Umbilical cord (tissue), 2 donors: Measurements from ENCODE around the gene LCP2. TPM values are rescaled to one million over a fixed set of nuclear protein-coding genes. Genes with fewer than 3 reads are reported as not detected.

ENCODE experiments used
- DNase-seq: peaks from one replicate; pipeline ENCODE4 v3.0.0-alpha.2; 2015; ENCODE audit warnings: low spot score
- total RNA-seq: library from RNA; depleted of rRNA; stranded (reverse); fragments of >200 nt; gene quantifications from one replicate; pipeline ENCODE4 v1.2.3, GENCODE V29; 2014; ENCODE audit warnings: low replicate concordance; ENCODE audit not compliant: insufficient read depth

The LCP2 gene
- total RNA-seq: 9.9 TPM

DNA sequence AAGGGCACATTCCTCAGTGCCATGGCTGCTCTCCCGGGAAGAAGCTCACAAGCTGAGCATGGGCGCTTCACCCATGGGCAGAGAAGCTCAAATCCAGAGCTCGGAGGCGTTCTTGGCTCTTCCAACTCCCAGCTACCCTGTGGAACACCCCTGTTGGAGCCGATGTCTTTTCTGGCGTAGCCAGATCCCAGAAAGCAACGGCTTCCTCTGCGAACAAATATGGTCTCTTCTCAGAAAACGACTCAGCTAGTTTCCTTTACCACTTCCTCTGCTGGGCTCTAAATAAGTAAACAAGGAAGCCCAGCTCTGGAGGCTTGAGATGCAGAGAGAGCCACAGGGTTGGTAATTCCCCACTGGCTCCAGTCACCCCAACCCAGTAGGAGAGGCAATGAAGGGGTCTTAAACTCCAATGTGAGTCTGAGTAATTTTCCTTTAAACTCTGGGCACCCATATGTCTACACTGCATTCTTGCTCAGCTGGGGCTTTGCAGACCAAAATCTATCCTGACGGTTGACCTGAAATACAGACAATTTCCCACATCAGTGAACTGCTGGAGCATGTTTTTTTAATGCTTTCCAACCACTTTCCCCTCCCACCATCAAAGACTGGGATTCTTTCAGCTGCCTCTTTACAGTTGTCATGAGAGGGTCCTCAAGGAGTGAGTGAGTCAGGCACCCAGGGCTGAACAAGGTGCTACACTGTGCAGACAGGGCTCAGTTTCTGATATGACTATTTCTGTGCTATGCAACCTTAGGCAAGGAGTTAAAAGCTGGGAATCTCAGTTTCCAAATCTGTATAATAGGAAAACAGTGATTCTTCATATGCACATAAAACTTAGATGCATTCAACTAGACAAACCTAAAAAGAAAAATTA lies at the start of gene LCP2:
Gene LCP2 (minus strand): TSS at position 189 of the 874 bp plus-strand sequence. CDS start 166 bp downstream, at position 23.
- no peak for DNase-seq

DNA sequence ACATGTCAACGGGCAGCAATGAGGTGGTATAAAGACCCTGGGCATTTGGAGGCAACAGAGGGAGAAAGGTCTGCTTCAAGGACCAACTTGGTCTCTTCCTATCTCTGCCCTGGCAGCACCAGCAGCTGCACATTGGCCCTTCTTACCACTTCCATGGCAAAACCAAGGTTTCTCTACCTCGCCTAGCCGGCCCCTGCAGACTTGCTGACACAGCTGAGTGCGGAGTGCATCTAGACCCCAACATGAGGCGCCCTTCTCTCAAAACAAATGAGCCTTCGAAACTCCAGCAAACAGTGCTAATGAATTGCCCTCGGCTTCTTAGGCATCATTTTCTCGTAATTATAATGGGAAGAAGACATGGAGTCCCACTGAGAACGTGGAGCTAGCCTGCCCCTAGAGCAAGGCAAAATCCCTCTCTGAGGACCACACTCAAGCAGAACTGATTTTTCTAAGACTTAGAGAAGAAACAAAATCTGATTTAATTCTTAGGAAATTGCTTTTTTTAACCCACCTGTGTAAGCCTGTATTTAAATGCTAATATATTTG lies 49.5 kb upstream of the LCP2 start:
- DNase-seq: no peak

GRCh38 chr5:170345971-170346370 lies 48.4 kb upstream of the LCP2 start:
- no peak for DNase-seq

DNA sequence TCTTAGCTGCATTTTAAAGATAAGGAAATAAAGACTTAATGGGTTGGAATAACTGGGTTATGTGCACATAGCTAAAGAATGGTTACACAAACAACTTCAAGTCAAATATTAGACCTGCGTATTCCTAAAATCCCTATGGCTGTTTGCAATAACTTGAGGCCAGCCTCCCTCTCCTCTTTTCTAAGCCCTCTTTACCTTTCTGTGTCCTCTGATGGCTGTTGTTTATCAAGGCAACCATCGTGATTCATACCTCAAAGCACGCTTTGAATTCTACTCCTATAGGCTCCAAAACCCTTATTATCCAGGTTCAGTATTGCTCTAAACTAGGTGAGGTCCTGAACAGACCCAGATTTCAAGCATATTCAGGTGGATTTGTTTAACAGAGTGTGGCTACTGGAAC lies 45.6 kb upstream of the LCP2 start:
- no peak for DNase-seq

GRCh38 chr5:170342153-170342725 lies 44.7 kb upstream of the LCP2 start:
- DNase-seq: no peak

DNA sequence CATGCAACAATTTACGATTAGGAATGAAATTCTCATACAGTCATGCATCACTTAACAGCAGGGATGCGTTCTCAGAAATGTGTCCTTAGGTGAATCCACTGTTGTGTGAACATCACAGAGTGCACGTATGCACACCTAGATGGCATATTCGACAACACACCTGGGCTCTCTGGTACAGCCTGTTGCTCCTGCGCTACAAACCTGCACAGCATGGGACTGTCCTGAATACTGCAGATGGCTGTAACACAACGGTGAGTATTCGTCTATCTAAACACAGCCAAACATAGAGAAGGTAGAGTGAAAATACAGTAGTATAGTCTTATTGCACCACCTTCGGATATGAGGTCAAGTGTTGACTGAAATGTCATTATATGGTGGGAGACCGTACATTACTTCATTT lies 44.0 kb upstream of the LCP2 start:
- no peak for DNase-seq

GRCh38 chr5:170339780-170340167 lies 42.2 kb upstream of the LCP2 start:
- DNase-seq: no peak

DNA sequence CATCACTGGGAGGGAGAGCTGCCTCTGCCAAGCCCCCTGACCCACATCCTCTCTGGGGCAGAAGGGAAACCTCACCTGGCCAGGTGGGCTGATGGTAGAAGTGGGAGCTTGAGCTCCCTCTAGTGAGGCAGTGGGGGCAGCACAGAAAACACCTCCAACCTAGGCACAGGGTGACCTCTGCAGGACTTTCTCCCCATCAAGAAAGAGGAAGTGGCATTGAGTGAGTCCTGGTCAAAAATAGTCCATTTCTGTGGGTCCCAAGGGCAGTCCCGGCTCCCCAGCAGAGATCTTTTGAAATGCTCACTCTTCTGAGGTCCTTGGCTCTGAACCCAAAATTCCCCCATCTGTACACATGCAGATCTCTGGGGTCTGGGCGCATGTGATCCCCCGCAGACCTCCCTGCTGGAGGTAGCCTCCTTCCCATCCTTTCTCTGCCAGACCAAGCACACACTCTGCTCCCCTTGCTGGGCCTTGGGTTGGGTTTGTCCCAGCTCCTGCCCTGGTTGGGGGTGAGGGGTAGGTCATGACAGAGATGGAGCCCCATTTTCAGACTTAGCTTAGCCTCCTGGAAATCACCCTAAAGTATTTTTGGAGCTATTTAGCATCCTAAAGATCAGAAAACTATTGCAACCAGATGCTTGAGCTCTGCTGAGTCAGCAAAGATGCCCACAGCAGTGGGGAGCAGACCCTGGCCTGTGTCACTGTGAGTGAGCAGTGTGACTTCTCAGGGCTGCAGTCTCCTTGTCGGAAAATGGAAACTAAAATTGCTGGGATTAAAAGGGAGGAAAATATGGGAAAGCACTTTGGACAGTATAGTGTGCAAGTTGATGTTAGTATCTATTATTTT lies 41.6 kb upstream of the LCP2 start:
- DNase-seq: no peak

DNA sequence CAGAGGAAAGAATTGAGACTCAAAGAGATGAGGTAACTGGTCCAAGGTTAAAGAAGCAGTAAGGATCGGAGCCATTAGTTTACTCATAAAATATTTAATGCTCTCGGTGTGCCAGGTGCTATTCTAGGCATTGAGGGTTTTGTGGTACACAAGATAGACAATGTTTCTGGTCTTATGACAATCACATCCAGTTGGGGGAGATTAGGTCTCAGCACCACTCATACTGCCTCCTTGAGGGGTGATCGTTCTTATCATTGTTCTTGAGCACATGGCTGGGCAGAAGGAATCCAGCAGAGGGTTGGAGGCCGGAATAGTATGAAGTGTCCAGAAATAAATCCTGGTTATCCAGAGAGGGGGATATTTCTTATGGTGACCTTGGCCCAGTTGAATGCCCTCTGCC lies 40.7 kb upstream of the LCP2 start:
- no peak for DNase-seq

DNA sequence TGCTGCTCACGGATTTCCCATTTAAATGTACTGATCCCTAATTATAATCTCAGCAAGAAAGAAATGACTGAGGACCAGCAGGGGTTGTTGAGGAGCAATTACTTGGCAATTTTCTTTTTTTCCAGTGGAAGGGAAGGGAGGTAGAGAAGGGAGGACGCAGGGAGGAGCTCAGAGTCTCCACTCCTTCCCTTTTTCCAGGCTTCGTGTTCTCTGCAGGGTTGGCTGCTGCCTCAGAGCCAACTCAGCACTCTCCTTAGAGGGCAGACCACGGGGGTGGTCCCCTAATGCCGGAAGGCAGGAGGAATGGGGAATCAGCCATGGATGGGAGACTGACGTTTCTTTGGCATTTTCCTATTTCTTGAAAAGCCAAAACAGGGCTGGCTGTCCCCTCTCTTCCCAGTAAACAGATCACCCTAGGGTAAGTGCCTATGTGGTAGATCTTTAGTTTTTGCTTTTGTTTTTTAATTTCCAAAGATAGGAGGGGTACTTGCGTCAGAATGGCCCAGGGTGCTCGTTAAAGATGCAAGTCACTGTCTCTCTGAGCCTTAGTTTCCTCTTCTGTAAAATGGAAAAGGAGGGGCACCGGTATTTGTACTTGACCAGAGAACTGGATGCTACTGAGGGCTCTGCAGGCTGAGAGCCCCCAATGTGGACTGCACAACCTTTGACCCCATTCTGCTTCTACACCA lies 39.6 kb upstream of the LCP2 start:
- DNase-seq: no peak

DNA sequence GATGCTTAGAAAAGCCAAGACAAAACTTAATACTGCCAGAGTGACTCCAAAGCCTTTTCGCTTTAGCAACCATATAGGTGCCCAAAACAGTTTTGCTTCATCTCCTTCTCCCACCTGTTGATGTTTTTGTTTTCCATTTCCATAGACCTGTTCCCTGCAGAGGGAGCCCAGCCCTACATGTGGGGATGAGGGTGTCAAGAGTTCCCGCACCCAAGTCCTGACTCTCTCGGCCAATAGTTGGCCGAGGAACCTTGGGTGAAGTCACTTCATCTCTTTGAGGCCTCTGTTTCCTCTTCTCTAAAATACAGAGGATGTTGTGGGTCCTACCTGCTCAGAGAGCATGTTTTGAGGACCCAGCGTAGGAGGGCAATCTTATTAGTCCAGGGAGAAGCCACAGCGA lies 38.5 kb upstream of the LCP2 start:
- no peak for DNase-seq

GRCh38 chr5:170334626-170335025 lies 37.0 kb upstream of the LCP2 start:
- DNase-seq: peak; percentile 78

DNA sequence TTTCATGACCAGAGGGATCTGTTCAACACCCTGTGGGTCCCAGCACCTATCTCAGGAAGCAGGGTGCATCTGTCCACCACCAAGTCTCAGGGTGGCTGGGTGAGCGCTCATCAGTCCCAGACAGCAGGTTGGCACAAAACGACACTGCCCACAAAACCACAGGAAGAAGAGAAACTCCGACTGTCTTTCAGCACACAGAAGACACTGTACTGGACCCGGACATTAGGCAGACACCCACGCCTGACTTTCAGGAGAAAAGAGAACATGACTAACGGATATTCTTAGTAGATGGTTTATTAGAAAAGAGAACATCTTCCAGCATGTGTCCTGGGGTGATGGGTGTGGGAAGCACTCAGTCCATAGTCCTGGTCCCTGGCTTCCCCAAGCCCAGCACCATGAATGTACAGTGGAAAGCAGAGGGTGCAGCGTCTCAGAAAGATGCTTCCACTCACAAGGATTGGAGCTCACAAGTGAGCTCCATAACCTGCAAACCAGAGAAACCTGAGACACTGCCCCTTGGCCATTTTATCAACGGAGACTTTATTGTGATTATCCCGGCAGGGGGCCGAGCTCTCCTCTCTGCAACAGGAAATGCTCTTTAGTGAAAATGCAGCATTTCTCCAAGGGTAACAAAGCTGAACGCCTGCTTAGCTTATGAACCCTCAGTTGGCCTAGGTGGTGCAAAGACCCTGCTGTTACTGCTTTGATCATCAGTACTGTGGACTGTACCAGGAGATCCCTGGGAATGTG lies 35.8 kb upstream of the LCP2 start:
- DNase-seq: peak; percentile 37

GRCh38 chr5:170332058-170332457 lies 34.5 kb upstream of the LCP2 start:
- DNase-seq: no peak

DNA sequence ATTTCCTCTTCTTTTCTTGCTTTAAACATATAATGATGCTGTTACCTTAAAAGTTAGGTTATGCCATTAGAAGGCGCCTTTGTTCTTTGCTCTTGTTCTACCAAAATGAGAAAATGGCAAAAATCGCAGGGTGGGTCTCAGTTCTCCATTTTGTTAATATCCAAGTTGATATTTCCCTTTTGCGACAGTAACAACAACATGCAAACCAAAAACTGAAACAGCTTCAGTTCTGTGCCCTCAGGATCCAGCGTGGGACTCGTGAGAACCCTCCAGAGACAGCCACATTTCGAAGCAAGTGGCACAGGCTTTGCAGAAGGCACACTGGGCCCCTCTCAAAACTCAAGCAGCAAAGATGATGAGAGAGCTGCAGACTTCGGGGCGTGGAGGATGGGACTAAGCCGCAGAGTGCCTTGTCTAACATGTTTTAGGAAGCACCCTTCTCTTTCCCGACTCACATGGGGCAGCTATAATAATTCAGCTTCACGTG lies 33.0 kb upstream of the LCP2 start:
- no peak for DNase-seq

DNA sequence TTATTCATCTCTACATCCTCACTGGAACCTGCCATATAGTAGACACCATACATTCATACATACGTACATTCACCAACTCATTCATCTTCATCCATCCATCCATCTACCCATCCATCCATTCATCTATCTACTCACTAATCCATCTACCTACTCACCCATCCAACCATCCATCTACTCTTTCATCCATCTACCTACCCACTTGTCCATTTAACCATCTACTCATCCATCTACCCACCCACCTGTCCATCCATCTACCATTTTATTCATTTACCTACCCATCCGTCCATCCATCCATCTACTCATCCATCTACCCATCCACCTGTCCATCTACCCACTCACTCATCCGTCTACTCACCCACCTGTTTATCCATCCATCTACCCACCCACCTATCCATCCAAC lies 31.9 kb upstream of the LCP2 start:
- no peak for DNase-seq

GRCh38 chr5:170327829-170328228 lies 30.3 kb upstream of the LCP2 start:
- no peak for DNase-seq

DNA sequence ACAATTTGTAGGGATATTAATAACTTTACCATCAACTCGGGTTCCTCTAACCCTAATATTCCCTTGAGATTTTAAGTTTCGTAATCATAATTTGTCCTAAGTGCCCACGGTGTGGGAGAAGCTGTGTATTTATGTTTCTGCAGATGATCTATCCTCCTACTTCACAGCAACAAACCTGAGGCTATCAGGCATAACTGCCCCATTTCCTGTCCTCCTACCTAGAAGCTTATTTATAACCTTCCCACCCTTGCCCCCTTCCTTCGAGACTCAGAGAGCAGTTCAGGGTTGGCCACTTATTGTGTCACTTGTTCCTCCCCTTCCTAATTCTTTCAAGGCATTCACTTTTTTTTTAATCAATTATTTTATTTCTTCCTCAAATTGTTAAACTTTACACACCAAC lies 29.6 kb upstream of the LCP2 start:
- no peak for DNase-seq

DNA sequence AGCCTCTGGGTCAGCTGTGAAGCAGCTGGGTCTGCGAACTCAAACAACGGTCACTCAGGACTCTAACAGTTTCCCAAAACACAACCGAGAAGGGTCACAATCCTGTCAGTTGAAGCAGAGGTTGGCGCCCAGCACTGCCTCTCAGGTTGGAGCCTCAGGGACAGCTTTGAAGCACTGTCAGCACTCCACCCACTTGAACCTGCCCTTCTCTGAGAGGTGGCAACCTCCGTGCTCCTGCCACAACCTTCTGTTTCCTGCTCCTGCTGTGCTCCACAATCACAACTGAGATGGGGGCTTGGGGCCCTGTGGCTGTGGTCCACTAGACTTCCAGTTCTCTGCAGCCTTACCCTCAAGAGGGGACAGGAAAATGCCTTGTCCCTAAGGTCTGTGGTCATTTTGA lies 21.7 kb upstream of the LCP2 start:
- no peak for DNase-seq

- DNase-seq: no peak
These were observed 19.9 kb upstream of the LCP2 start for GRCh38 chr5:170317499-170317898.

- no peak for DNase-seq
These were observed 19.4 kb upstream of the LCP2 start for GRCh38 chr5:170316937-170317336.
